CD4-positive, alpha-beta T cell (primary cell): Measurements from ENCODE around the gene AIFM2. TPM values are rescaled to one million over a fixed set of nuclear protein-coding genes. Genes with fewer than 3 reads are reported as not detected.
"Not testable (repeated sequence)": the region's sequence is repeated elsewhere in the genome, so short reads cannot be mapped to it uniquely, and the experiment has no call there.

ENCODE experiments used
- ATAC-seq: fragments of 200-7000 bp; cut with Tn5 transposase; one replicate; pipeline ENCODE4 v1.10.0; 2022; ENCODE audit warnings: mild to moderate bottlenecking; ENCODE audit not compliant: poor library complexity
- CTCF ChIA-PET: fragments of 350-600 bp; sonication (Branson Sonifier 250); formaldehyde crosslinking; loops from one replicate; lab custom pipeline; 2021; ENCODE audit warnings: antibody characterized with exemption, inconsistent platforms; lab: Charles Lee
- POLR2A ChIA-PET: fragments of 350-600 bp; sonication (Branson Sonifier 250); formaldehyde crosslinking; loops from one replicate; lab custom pipeline; 2021; ENCODE audit warnings: antibody characterized with exemption, inconsistent platforms; lab: Charles Lee
- DNase-seq, 14 experiments: peaks; one replicate each; pipeline ENCODE4 v3.0.0-alpha.2; 2013 to 2020; ENCODE audit warnings: mixed read lengths in 2 of 14
- H3K27ac ChIP-seq, 2 donors: one replicate each; pipeline versions ENCODE4 v1.5.1 to v1.7.0; 2013; ENCODE audit warnings: low read length in 2 of 2, low read depth in 1 of 2, mild to moderate bottlenecking in 1 of 2
- H3K27me3 ChIP-seq, 2 experiments: 1 replicate in 1 of 2; 2 replicates in 1 of 2; pipeline versions ENCODE4 v1.6.1 to v1.7.0; 2013; ENCODE audit warnings: low read length in 2 of 2, control low read depth in 1 of 2, mild to moderate bottlenecking in 1 of 2, moderate library complexity in 1 of 2; ENCODE audit not compliant: insufficient read depth in 2 of 2, control insufficient read depth in 1 of 2
- H3K36me3 ChIP-seq: one replicate; pipeline ENCODE4 v1.6.1; 2013; ENCODE audit warnings: low read length, control low read depth; ENCODE audit not compliant: insufficient read depth
- H3K4me1 ChIP-seq: one replicate; pipeline ENCODE4 v1.6.1; 2013; ENCODE audit warnings: low read length, control low read depth; ENCODE audit not compliant: insufficient read depth
- H3K4me3 ChIP-seq: one replicate; pipeline ENCODE4 v1.5.1; 2013; ENCODE audit warnings: mild to moderate bottlenecking, low read length, moderate library complexity
- H3K9me3 ChIP-seq, 2 experiments: 1 replicate in 1 of 2; 2 replicates in 1 of 2; pipeline versions ENCODE4 v1.6.1 to v1.7.0; 2013; ENCODE audit warnings: low read length in 2 of 2, mild to moderate bottlenecking in 2 of 2, control low read depth in 1 of 2, moderate library complexity in 1 of 2; ENCODE audit not compliant: control insufficient read depth in 1 of 2, insufficient read depth in 1 of 2
- H3K27ac Mint-ChIP-seq: one replicate; pipeline ENCODE4 v1.8.0; 2020; ENCODE audit warnings: mixed read lengths
- H3K27me3 Mint-ChIP-seq: one replicate; pipeline ENCODE4 v1.8.0; 2021; ENCODE audit warnings: mixed read lengths
- H3K36me3 Mint-ChIP-seq: one replicate; pipeline ENCODE4 v1.8.0; 2021; ENCODE audit warnings: low read depth, mixed read lengths
- H3K4me1 Mint-ChIP-seq: one replicate; pipeline ENCODE4 v1.8.0; 2021; ENCODE audit warnings: low read depth, mixed read lengths
- H3K4me3 Mint-ChIP-seq: one replicate; pipeline ENCODE4 v1.8.0; 2020; ENCODE audit warnings: mild to moderate bottlenecking, mixed read lengths
- H3K9me3 Mint-ChIP-seq: one replicate; pipeline ENCODE4 v1.8.0; 2020; ENCODE audit warnings: mixed read lengths
- CTCF ChIP-seq: fragments of 200-600 bp; IDR thresholded peaks from one replicate; pipeline ENCODE4 v1.8.0; 2022; ENCODE audit warnings: antibody characterized with exemption, mild to moderate bottlenecking
- intact Hi-C, 2 experiments: fragments of 100-400 bp; cut with DNase I in 1 of 2; cut with micrococcal nuclease in 1 of 2; formaldehyde crosslinking; loops; one replicate each; pipeline versions ENCODE4 v1.15.1 to v1.9.0; 2023 to 2025; cut with DNase I, micrococcal nuclease
- total RNA-seq, 174 experiments: library from RNA in 2 of 174; stranded (reverse) in 2 of 174; gene quantifications; one replicate each; pipeline ENCODE4 v1.2.3 and lab custom pipeline; 2021 to 2026

Gene AIFM2
- total RNA-seq, 2 experiments from 2014 or later: 2.3 to 2.5 TPM

GRCh38 chr10:70123817-70124216, 8.8 kb downstream of the AIFM2 start:
- ChIA-PET CTCF (no interaction called here), POLR2A (no interaction called here)
- ATAC-seq: no peak
- no peak for DNase-seq
- Histone ChIP-seq H3K4me3 (no peak overlapping the region), H3K4me1 (no peaks in the 10 kb centered on the region), H3K36me3 (peaks cover 4% of the 10 kb centered on the region), H3K27me3 (no peaks in the 10 kb centered on the region), H3K27ac (no peak overlapping the region), H3K9me3 (no peaks in the 10 kb centered on the region)
- Mint-ChIP-seq H3K27ac (no peak overlapping the region), H3K4me3 (no peak overlapping the region), H3K36me3 (no peaks in the 10 kb centered on the region), H3K9me3 (no peaks in the 10 kb centered on the region), H3K4me1 (no peaks in the 10 kb centered on the region), H3K27me3 (no peaks in the 10 kb centered on the region)
- intact Hi-C loops: no loop called here
- TF ChIP-seq CTCF: no peak

- H3K9me3 Mint-ChIP-seq, ATAC-seq, H3K27ac Mint-ChIP-seq, H3K4me1 ChIP-seq, DNase-seq, H3K4me1 Mint-ChIP-seq, H3K9me3 ChIP-seq, intact Hi-C loops, H3K27me3 Mint-ChIP-seq, H3K36me3 Mint-ChIP-seq, H3K4me3 Mint-ChIP-seq, CTCF ChIA-PET, H3K36me3 ChIP-seq, H3K27ac ChIP-seq, H3K27me3 ChIP-seq, POLR2A ChIA-PET, H3K4me3 ChIP-seq: not testable (repeated sequence)
Measured at GRCh38 chr10:70123166-70123565, 9.5 kb downstream of the AIFM2 start.

DNA sequence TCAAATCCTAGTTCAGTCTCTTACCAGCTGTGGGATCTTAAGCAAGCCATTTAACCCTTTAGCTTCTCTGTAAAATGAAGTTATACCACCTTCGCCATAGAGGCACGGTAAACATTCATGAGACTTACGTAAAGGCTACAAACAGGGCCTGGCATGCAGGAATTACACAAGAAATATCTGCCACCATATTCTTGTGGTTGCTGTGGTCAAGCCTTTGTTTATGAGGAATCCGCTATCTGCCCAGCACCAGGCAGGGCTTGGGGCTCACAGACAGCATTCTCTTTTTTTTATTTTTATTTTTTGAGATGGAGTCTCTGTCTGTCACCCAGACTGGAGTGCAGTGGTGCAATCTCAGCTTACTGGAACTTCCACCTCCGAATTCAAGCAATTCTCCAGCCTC, 9.9 kb downstream of the AIFM2 start:
- H3K4me1 ChIP-seq: no peaks in the 10 kb centered on the region
- DNase-seq (no peak), ATAC-seq (no peak)
- no peaks in the 10 kb centered on the region for H3K36me3 Mint-ChIP-seq
- H3K9me3 ChIP-seq: no peaks in the 10 kb centered on the region
- no peaks in the 10 kb centered on the region for H3K27me3 ChIP-seq
- H3K4me1 Mint-ChIP-seq: no peaks in the 10 kb centered on the region
- no peaks in the 10 kb centered on the region for H3K9me3 Mint-ChIP-seq
- peaks cover 4% of the 10 kb centered on the region for H3K36me3 ChIP-seq
- no peaks in the 10 kb centered on the region for H3K27me3 Mint-ChIP-seq
- no peak overlapping the region for H3K27ac ChIP-seq
- ChIA-PET CTCF (no interaction called here), POLR2A (interaction anchor here (0.9 to 1.2 kb wide), 2 partner anchors 24 to 31 kb away, joined by 3 read pairs; partner anchors contain the start of gene TYSND1)
- H3K4me3 ChIP-seq: no peak overlapping the region
- H3K27ac Mint-ChIP-seq: no peak overlapping the region
- TF ChIP-seq CTCF: no peak
- H3K4me3 Mint-ChIP-seq: no peak overlapping the region
- intact Hi-C loops: no loop called here

DNA sequence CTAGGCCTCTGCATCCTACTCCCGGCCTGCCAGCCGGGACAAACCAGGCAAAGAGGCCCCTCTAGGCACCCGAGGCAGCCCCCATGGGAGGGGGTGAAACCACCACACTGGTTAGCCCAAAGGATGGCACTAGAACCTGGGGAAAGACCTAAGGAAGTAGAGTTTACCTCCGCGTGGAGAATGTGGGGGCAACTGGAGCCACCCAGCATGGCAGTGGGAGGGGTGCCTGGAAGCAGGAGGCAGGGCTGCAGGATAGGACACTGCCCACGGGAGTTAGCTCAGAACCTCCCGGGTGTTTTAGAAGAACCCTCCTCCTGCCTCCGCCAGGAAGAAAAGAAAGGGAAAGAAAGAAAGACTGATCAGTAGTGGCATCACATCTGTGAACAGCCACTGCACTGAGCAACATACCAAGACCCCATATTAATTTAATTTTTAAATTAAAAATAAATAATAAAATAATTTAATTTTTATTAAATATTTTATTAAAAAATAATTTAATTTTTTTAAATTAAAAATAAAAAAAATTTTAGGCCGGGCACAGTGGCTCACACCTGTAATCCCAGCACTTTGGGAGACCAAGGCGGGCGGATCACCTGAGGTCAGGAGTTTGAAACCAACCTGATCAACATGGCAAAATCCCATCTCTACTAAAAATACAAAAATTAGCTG, 11.2 kb downstream of the AIFM2 start:
- ChIA-PET CTCF (no interaction called here), POLR2A (interaction anchor here (1.2 kb wide), 1 partner anchor 30 kb away, joined by 3 read pairs; no protein-coding TSS in a partner anchor)
- Histone ChIP-seq H3K9me3 (no peaks in the 10 kb centered on the region), H3K4me3 (no peak overlapping the region), H3K4me1 (peaks cover 3% of the 10 kb centered on the region), H3K36me3 (peaks cover 4% of the 10 kb centered on the region), H3K27me3 (no peaks in the 10 kb centered on the region), H3K27ac (no peak overlapping the region)
- Mint-ChIP-seq H3K4me1 (peaks cover under 1% of the 10 kb centered on the region), H3K9me3 (no peaks in the 10 kb centered on the region), H3K27me3 (no peaks in the 10 kb centered on the region), H3K36me3 (peaks cover 4% of the 10 kb centered on the region), H3K4me3 (no peak overlapping the region), H3K27ac (no peak overlapping the region)
- ATAC-seq: no peak
- intact Hi-C loops: no loop called here
- no peak for DNase-seq
- no peak for TF ChIP-seq CTCF
